SU-DHL-6 (cell line): ENCODE measurements around the gene EFNA1.
A peak's percentile ranks its signal among the peaks of the same experiment; 100 is the strongest.

Source experiments
- H2AFZ ChIP-seq: fragments of 200-600 bp; sonication (generic); 2 replicates; pipeline ENCODE4 v1.6.1; 2014; ENCODE audit warnings: low read depth, mild to moderate bottlenecking, moderate library complexity, mixed read lengths, antibody characterized with exemption, low read length; ENCODE audit not compliant: severe bottlenecking
- H3F3A ChIP-seq: fragments of 200-600 bp; shearing (Covaris generic); 2 replicates; pipeline ENCODE4 v1.6.0; 2016; ENCODE audit warnings: antibody characterized with exemption, mild to moderate bottlenecking; ENCODE audit not compliant: insufficient read depth
- H3K27ac ChIP-seq: fragments of 200-600 bp; sonication (generic); 2 replicates; pipeline ENCODE4 v1.5.1; 2016; ENCODE audit warnings: low read depth, mild to moderate bottlenecking, low read length, moderate library complexity, mixed read lengths
- H3K27me3 ChIP-seq: fragments of 200-600 bp; sonication (generic), shearing (Covaris generic); 2 replicates; pipeline ENCODE4 v1.6.0; 2014; ENCODE audit warnings: mild to moderate bottlenecking, low read length
- H3K36me3 ChIP-seq: fragments of 200-600 bp; sonication (generic); 2 replicates; pipeline ENCODE4 v1.6.1; 2014; ENCODE audit warnings: mild to moderate bottlenecking, low read length, mixed read lengths
- H3K4me2 ChIP-seq: fragments of 300-600, 200-600 bp; shearing (Covaris generic), sonication (generic); 2 replicates; pipeline ENCODE4 v1.6.0; 2014; ENCODE audit warnings: low read length, low read depth, mild to moderate bottlenecking; ENCODE audit not compliant: poor library complexity, severe bottlenecking
- H3K4me3 ChIP-seq: fragments of 200-600 bp; sonication (generic); 2 replicates; pipeline ENCODE4 v1.5.1; 2014; ENCODE audit warnings: antibody characterized with exemption, low read length, mild to moderate bottlenecking, mixed read lengths; ENCODE audit not compliant: insufficient read depth, poor library complexity, severe bottlenecking
- H3K79me2 ChIP-seq: fragments of 200-600 bp; sonication (generic); 2 replicates; pipeline ENCODE4 v1.6.1; 2014; ENCODE audit warnings: mild to moderate bottlenecking, low read length, moderate library complexity; ENCODE audit not compliant: insufficient read depth
- H3K9ac ChIP-seq: fragments of 200-600 bp; sonication (generic); 2 replicates; pipeline ENCODE4 v1.7.0; 2014; ENCODE audit warnings: mild to moderate bottlenecking, low read length
- H3K9me2 ChIP-seq: fragments of 200-600 bp; sonication (generic); replicated peaks from 2 replicates; pipeline ENCODE4 v1.6.1; 2014; ENCODE audit warnings: low read length; ENCODE audit not compliant: insufficient read depth
- H3K9me3 ChIP-seq: fragments of 200-600 bp; sonication (generic); 2 replicates; pipeline ENCODE4 v1.6.1; 2014; ENCODE audit warnings: low read length, mixed read lengths; ENCODE audit not compliant: insufficient read depth
- H4K20me1 ChIP-seq: fragments of 200-600 bp; sonication (generic); 2 replicates; pipeline ENCODE4 v1.6.1; 2014; ENCODE audit warnings: low read depth, mild to moderate bottlenecking, antibody characterized with exemption, low read length, moderate library complexity, mixed read lengths
- CTCF ChIP-seq: fragments of 200-600 bp; sonication (generic); IDR thresholded peaks from one replicate; pipeline ENCODE4 v1.5.1; 2017; ENCODE audit warnings: antibody characterized with exemption, mild to moderate bottlenecking, low read length, moderate library complexity; ENCODE audit not compliant: insufficient read depth, poor library complexity, severe bottlenecking
- EZH2phosphoT487 ChIP-seq: fragments of 200-600 bp; sonication (generic), shearing (Covaris generic); conservative IDR thresholded peaks from 2 replicates; pipeline ENCODE4 v1.6.1; 2018; ENCODE audit warnings: mild to moderate bottlenecking, antibody characterized with exemption, low read length, moderate library complexity, mixed read lengths

The EFNA1 gene

GRCh38 chr1:155133799-155134281, 6.2 kb downstream of the EFNA1 start:
- Histone ChIP-seq H3K79me2 (no peaks in the 10 kb centered on the region), H4K20me1 (no peaks in the 10 kb centered on the region), H3K4me3 (no peak overlapping the region), H3K9me3 (no peaks in the 10 kb centered on the region), H3K9ac (no peak overlapping the region), H3K9me2 (no peaks in the 10 kb centered on the region), H2AFZ (no peak overlapping the region), H3K27ac (no peak overlapping the region), H3K4me2 (no peak overlapping the region), H3F3A (peaks cover 24% of the 10 kb centered on the region), H3K36me3 (no peaks in the 10 kb centered on the region), H3K27me3 (no peaks in the 10 kb centered on the region)
- TF ChIP-seq CTCF, result no peak

GRCh38 chr1:155134322-155134721, 6.6 kb downstream of the EFNA1 start:
- Histone ChIP-seq H3K36me3 (no peaks in the 10 kb centered on the region), H2AFZ (no peak overlapping the region), H3K4me3 (no peak overlapping the region), H3K9me3 (no peaks in the 10 kb centered on the region), H3K27me3 (no peaks in the 10 kb centered on the region), H3K9me2 (no peaks in the 10 kb centered on the region), H3K79me2 (no peaks in the 10 kb centered on the region), H3K4me2 (peak overlapping the region; percentile 76), H3K9ac (0 out of 2 replicates have a peak overlapping the region, but pooled peaks have one; percentile 78), H3K27ac (no peak overlapping the region), H4K20me1 (no peaks in the 10 kb centered on the region), H3F3A (peaks cover 24% of the 10 kb centered on the region)
- no peak for TF ChIP-seq EZH2phosphoT487
- TF ChIP-seq CTCF, result no peak

DNA sequence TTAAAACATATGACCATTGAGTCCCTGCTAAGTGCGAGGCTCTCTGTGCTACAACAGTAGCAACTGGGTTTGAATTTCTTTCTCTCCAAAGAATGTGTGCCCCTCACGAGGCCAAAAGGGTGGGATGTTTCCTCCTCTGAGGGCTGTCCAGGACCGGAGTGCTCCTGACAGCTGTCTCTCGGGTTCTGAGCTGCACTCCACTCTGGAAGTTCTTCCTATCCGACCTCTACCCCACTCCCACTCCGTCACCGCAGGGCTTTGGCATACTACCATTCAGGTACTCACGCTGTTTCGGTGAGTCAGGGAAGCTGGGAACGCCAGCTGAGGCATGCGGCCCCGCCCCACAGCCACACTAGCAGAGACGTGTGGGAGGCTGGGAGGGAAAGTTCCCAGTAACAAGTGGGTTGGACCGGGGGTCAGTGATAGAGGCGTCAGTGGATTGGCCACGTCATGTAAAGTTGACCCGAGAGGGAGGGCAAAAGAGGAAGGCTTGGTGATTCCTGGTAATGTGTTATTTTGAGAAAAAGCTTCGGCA, 7.3 kb downstream of the EFNA1 start:
- 0 out of 2 replicates have a peak overlapping the region, but pooled peaks have one; percentile 35 for H3K27ac ChIP-seq
- H3K4me3 ChIP-seq, result peak overlapping the region; percentile 82
- H3K36me3 ChIP-seq, result no peaks in the 10 kb centered on the region
- H3K27me3 ChIP-seq, result no peaks in the 10 kb centered on the region
- no peaks in the 10 kb centered on the region for H4K20me1 ChIP-seq
- TF ChIP-seq EZH2phosphoT487 (no peak), CTCF (no peak)
- H2AFZ ChIP-seq, result peak overlapping the region; percentile 56
- H3K79me2 ChIP-seq, result peaks cover 5% of the 10 kb centered on the region; the same call in 1 of the 2 replicates
- peaks cover 24% of the 10 kb centered on the region for H3F3A ChIP-seq
- no peaks in the 10 kb centered on the region for H3K9me2 ChIP-seq
- peak overlapping the region; percentile 78 for H3K9ac ChIP-seq
- peak overlapping the region; percentile 76 for H3K4me2 ChIP-seq
- no peaks in the 10 kb centered on the region for H3K9me3 ChIP-seq
